A549 (cell line): ENCODE measurements around the gene ANKS4B.

Experiments
- CTCF ChIP-seq: fragments of >200 bp; sonication (Bioruptor Twin); formaldehyde crosslinking; IDR thresholded peaks from 3 replicates; pipeline ENCODE4 v1.5.1; 2016
- EP300 ChIP-seq, 2 experiments: fragments of >200 bp; sonication (Bioruptor Twin); formaldehyde crosslinking; IDR thresholded peaks; 2 replicates in 1 of 2; 3 replicates in 1 of 2; pipeline ENCODE4 v1.6.1; 2016 to 2017
- JUN ChIP-seq, 2 experiments: fragments of >200 bp; sonication (Bioruptor Twin); formaldehyde crosslinking; IDR thresholded peaks; 2 replicates in 1 of 2; 3 replicates in 1 of 2; pipeline ENCODE4 v1.6.1; 2016 to 2017
- KDM1A ChIP-seq: fragments of 200-600 bp; sonication (generic); IDR thresholded peaks from 2 replicates; pipeline ENCODE4 v1.6.1; 2016; ENCODE audit warnings: low read depth, mild to moderate bottlenecking
- ZNF302 ChIP-seq: fragments of 250-450 bp; sonication (Bioruptor Pico); IDR thresholded peaks from 2 replicates; pipeline ENCODE4 v1.9.0; 2021; ENCODE audit warnings: inconsistent platforms, mild to moderate bottlenecking, moderate library complexity

- no peak for TF ChIP-seq JUN (IDR thresholded peaks at IDR 0.05)
- TF ChIP-seq CTCF: no peak
- no peak for TF ChIP-seq KDM1A
- TF ChIP-seq EP300 (IDR thresholded peaks at IDR 0.05): no peak
- TF ChIP-seq ZNF302 (CRISPR knock-in tag): no peak
These were observed 43.5 kb upstream of the ANKS4B start for GRCh38 chr16:21190013-21190412.
